H1 (cell line): Measurements from ENCODE around the gene GPR25. TPM values are rescaled to one million over a fixed set of nuclear protein-coding genes. Genes with fewer than 3 reads are reported as not detected.

ENCODE experiments used
- CTCF ChIA-PET: fragments of 300-600 bp; sonication (Branson Sonifier 250); formaldehyde crosslinking; loops from one replicate; lab custom pipeline; 2021; ENCODE audit not compliant: partially characterized antibody; lab: Charles Lee
- POLR2A ChIA-PET: fragments of 300-600 bp; sonication (Branson Sonifier 250); formaldehyde crosslinking; loops from one replicate; lab custom pipeline; 2021; ENCODE audit warnings: inconsistent platforms; ENCODE audit not compliant: partially characterized antibody; lab: Charles Lee
- DNase-seq, 2 experiments: peaks; one replicate each; pipeline versions ENCODE4 v3.0.0 to v3.0.0-alpha.2; 2010 to 2022; ENCODE audit warnings: low spot score in 2 of 2, low read depth in 1 of 2, mixed read lengths in 1 of 2
- FAIRE-seq: peaks from 2 replicates; lab custom pipeline; 2011; peaks lifted over from hg19 to GRCh38; lab: Jason Lieb, UNC
- H2AFZ ChIP-seq: 2 replicates; pipeline ENCODE4 v1.8.1; 2012; ENCODE audit warnings: low read length, inconsistent platforms
- H2AK5ac ChIP-seq: 2 replicates; pipeline ENCODE4 v1.6.1; 2013; ENCODE audit warnings: low read depth, low read length
- H2BK120ac ChIP-seq: replicated peaks from 2 replicates; pipeline ENCODE3; 2013; ENCODE audit warnings: low read depth, low read length, inconsistent platforms
- H2BK12ac ChIP-seq: 2 replicates; pipeline ENCODE4 v1.6.1; 2013; ENCODE audit warnings: low read depth, low read length
- H2BK15ac ChIP-seq: 2 replicates; pipeline ENCODE4 v1.6.1; 2013; ENCODE audit warnings: low read length
- H2BK20ac ChIP-seq: 2 replicates; pipeline ENCODE4 v1.6.1; 2013; ENCODE audit warnings: low read length
- H2BK5ac ChIP-seq: 2 replicates; pipeline ENCODE4 v1.6.1; 2013; ENCODE audit warnings: low read depth, low read length
- H3K14ac ChIP-seq: 2 replicates; pipeline ENCODE4 v1.6.1; 2013; ENCODE audit warnings: inconsistent platforms; ENCODE audit not compliant: insufficient read length
- H3K18ac ChIP-seq: 2 replicates; pipeline ENCODE4 v1.6.1; 2013; ENCODE audit warnings: low read length; ENCODE audit errors: extremely low read depth
- H3K23ac ChIP-seq: 2 replicates; pipeline ENCODE4 v1.6.1; 2013; ENCODE audit warnings: inconsistent platforms; ENCODE audit not compliant: insufficient read length
- H3K23me2 ChIP-seq: 2 replicates; pipeline ENCODE4 v1.6.1; 2013; ENCODE audit warnings: low read depth, low read length
- H3K27ac ChIP-seq: 2 replicates; pipeline ENCODE4 v1.6.1; 2011; ENCODE audit warnings: low read depth, low read length, inconsistent platforms
- H3K27me3 ChIP-seq, 4 experiments: replicated peaks in 1 of 4; 1 replicate in 1 of 4; 2 replicates in 3 of 4; pipeline versions ENCODE4 v1.6.1 to v1.8.1; 2011 to 2013; ENCODE audit warnings: low read length in 3 of 4, mild to moderate bottlenecking in 3 of 4, inconsistent platforms in 2 of 4, mixed read lengths in 2 of 4, moderate library complexity in 1 of 4; ENCODE audit not compliant: control insufficient read depth in 3 of 4, insufficient read depth in 3 of 4; ENCODE audit errors: extremely low read depth in 1 of 4
- H3K36me3 ChIP-seq, 4 experiments: 2 replicates each; pipeline versions ENCODE4 v1.6.1 to v1.8.1; 2011 to 2013; ENCODE audit warnings: mild to moderate bottlenecking in 4 of 4, low read length in 3 of 4, moderate library complexity in 2 of 4, control low read depth in 1 of 4, inconsistent platforms in 1 of 4; ENCODE audit not compliant: insufficient read depth in 4 of 4, control insufficient read depth in 2 of 4
- H3K4ac ChIP-seq: replicated peaks from 2 replicates; pipeline ENCODE3; 2013; ENCODE audit warnings: low read length, low read depth, mixed read lengths, inconsistent platforms; ENCODE audit not compliant: insufficient read length
- H3K4me1 ChIP-seq, 4 experiments: replicated peaks in 1 of 4; 1 replicate in 1 of 4; 2 replicates in 3 of 4; pipeline versions ENCODE4 v1.6.1 to v1.8.1; 2011 to 2013; ENCODE audit warnings: low read length in 3 of 4, inconsistent platforms in 2 of 4, mixed read lengths in 1 of 4; ENCODE audit not compliant: insufficient read depth in 4 of 4, control insufficient read depth in 3 of 4
- H3K4me2 ChIP-seq, 2 experiments: 2 replicates each; pipeline versions ENCODE4 v1.6.1 to v1.8.1; 2011 to 2013; ENCODE audit warnings: low read depth in 2 of 2, low read length in 2 of 2, control low read depth in 1 of 2, inconsistent platforms in 1 of 2, mild to moderate bottlenecking in 1 of 2; ENCODE audit not compliant: insufficient read depth in 1 of 2
- H3K4me3 ChIP-seq, 4 experiments: fragments of 200-600, 300-600 bp in 1 of 4; sonication (generic), shearing (Covaris generic), sonication (Bioruptor Twin) in 1 of 4; 2 replicates each; pipeline versions ENCODE4 v1.5.1 to v1.8.1; 2011 to 2016; ENCODE audit warnings: low read length in 4 of 4, low read depth in 3 of 4, control low read depth in 2 of 4, inconsistent platforms in 2 of 4, mild to moderate bottlenecking in 2 of 4, mixed read lengths in 1 of 4, moderate library complexity in 1 of 4; ENCODE audit not compliant: insufficient read depth in 2 of 4; ENCODE audit errors: extremely low read depth in 1 of 4
- H3K56ac ChIP-seq: replicated peaks from 2 replicates; pipeline ENCODE3; 2013; ENCODE audit warnings: low read depth, mild to moderate bottlenecking, mixed read lengths, low read length, inconsistent platforms; ENCODE audit not compliant: insufficient read length
- H3K79me1 ChIP-seq: 2 replicates; pipeline ENCODE4 v1.6.1; 2013; ENCODE audit warnings: low read depth, low read length, control low read depth
- H3K79me2 ChIP-seq, 2 experiments: 2 replicates each; pipeline versions ENCODE4 v1.6.1 to v1.8.1; 2012 to 2013; ENCODE audit warnings: low read length in 2 of 2, mild to moderate bottlenecking in 2 of 2, inconsistent platforms in 1 of 2; ENCODE audit not compliant: insufficient read depth in 2 of 2, control insufficient read depth in 1 of 2
- H3K9ac ChIP-seq, 4 experiments: replicated peaks in 1 of 4; 1 replicate in 1 of 4; 2 replicates in 3 of 4; pipeline versions ENCODE4 v1.6.1 to v1.8.1; 2011 to 2013; ENCODE audit warnings: low read depth in 3 of 4, low read length in 3 of 4, control low read depth in 2 of 4, mild to moderate bottlenecking in 2 of 4, moderate library complexity in 2 of 4, inconsistent platforms in 1 of 4; ENCODE audit errors: extremely low read depth in 1 of 4
- H3K9me3 ChIP-seq, 2 experiments: 2 replicates each; pipeline versions ENCODE4 v1.6.1 to v1.8.1; 2012 to 2013; ENCODE audit warnings: mild to moderate bottlenecking in 2 of 2, moderate library complexity in 2 of 2, control low read depth in 1 of 2, inconsistent platforms in 1 of 2, low read depth in 1 of 2, low read length in 1 of 2, mixed read lengths in 1 of 2; ENCODE audit not compliant: insufficient read depth in 2 of 2
- H4K20me1 ChIP-seq, 2 experiments: replicated peaks in 1 of 2; 2 replicates each; pipeline versions ENCODE3 to v1.8.1; 2011 to 2013; ENCODE audit warnings: inconsistent platforms in 2 of 2, low read length in 2 of 2, mild to moderate bottlenecking in 1 of 2; ENCODE audit not compliant: insufficient read depth in 2 of 2, control insufficient read depth in 1 of 2
- H4K5ac ChIP-seq: 2 replicates; pipeline ENCODE4 v1.6.1; 2013; ENCODE audit warnings: low read length, low read depth, mixed read lengths, inconsistent platforms; ENCODE audit not compliant: insufficient read length
- H4K8ac ChIP-seq: 2 replicates; pipeline ENCODE4 v1.8.0; 2013; ENCODE audit warnings: mild to moderate bottlenecking, moderate library complexity, low read length, inconsistent platforms; ENCODE audit not compliant: insufficient read depth; ENCODE audit errors: extremely low read depth
- H4K91ac ChIP-seq: replicated peaks from 2 replicates; pipeline ENCODE3; 2013; ENCODE audit warnings: low read length, mixed read lengths, inconsistent platforms; ENCODE audit not compliant: insufficient read length
- BCL11A ChIP-seq, 2 experiments: IDR thresholded peaks; one replicate each; pipeline ENCODE4 v1.6.1; 2011; ENCODE audit warnings: low read depth in 2 of 2, low read length in 2 of 2, mild to moderate bottlenecking in 2 of 2
- CTBP2 ChIP-seq: IDR thresholded peaks from 2 replicates; pipeline ENCODE4 v1.7.0; 2011; ENCODE audit warnings: borderline replicate concordance, mild to moderate bottlenecking, moderate library complexity, mixed read lengths, low read length; ENCODE audit not compliant: insufficient read depth, insufficient read length
- JUN ChIP-seq: IDR thresholded peaks from 2 replicates; pipeline ENCODE4 v1.6.1; 2011; ENCODE audit warnings: low read depth, mild to moderate bottlenecking, improper control_type of control experiment, low read length
- KDM4A ChIP-seq: IDR thresholded peaks from one replicate; pipeline ENCODE4 v1.7.1; 2012; ENCODE audit warnings: low read depth, mild to moderate bottlenecking, moderate library complexity, low read length, inconsistent platforms; ENCODE audit not compliant: severe bottlenecking
- MAX ChIP-seq: IDR thresholded peaks from 2 replicates; pipeline ENCODE4 v1.6.1; 2012; ENCODE audit warnings: inconsistent platforms
- RAD21 ChIP-seq, 2 experiments: IDR thresholded peaks in 1 of 2; conservative IDR thresholded peaks in 1 of 2; 2 replicates each; pipeline ENCODE4 v1.6.1; 2011; ENCODE audit warnings: low read depth in 2 of 2, low read length in 2 of 2, improper control_type of control experiment in 1 of 2, inconsistent platforms in 1 of 2, mild to moderate bottlenecking in 1 of 2, moderate library complexity in 1 of 2
- TCF12 ChIP-seq: IDR thresholded peaks from 2 replicates; pipeline ENCODE4 v1.6.1; 2011; ENCODE audit warnings: low read depth, mild to moderate bottlenecking, low read length
- WGBS, 2 experiments: shearing (Covaris generic) in 1 of 2; methylation state at CpG; one replicate each; pipeline versions ENCODE4 v1.1.6 to v1.1.7; 2013 to 2015; ENCODE audit warnings: low lambda C conversion rate in 2 of 2, mixed read lengths in 2 of 2, inconsistent platforms in 1 of 2, low coverage in 1 of 2, missing lambda C conversion rate in 1 of 2; ENCODE audit not compliant: insufficient replicate concordance in 2 of 2, insufficient coverage in 1 of 2, insufficient read length in 1 of 2; ENCODE audit errors: extremely low coverage in 1 of 2, missing lambda C conversion rate in 1 of 2; 5-methylcytosine and 5-hydroxymethylcytosine counted together
- polyA plus RNA-seq, 7 experiments: library from polyadenylated mRNA; depleted of rRNA in 3 of 7; stranded (reverse) in 5 of 7; unstranded in 2 of 7; fragments of >200 nt in 5 of 7; fragments of 200-250 nt in 2 of 7; gene quantifications; 1 replicate in 5 of 7; 2 replicates in 1 of 7; 4 replicates in 1 of 7; pipeline versions ENCODE4 v1.2.1 to v1.2.3, GENCODE V29; 2011 to 2013; ENCODE audit warnings: missing spikeins in 2 of 7, mixed read lengths in 2 of 7
- total RNA-seq: library from RNA; stranded (reverse); fragmentation: NEBNext Ultra II Directional; extraction: Animal tissue kit (Norgen Biotek cat#: 25700); gene quantifications from 2 replicates; pipeline ENCODE4 v1.2.1, GENCODE V29; 2021

GPR25 gene
- total and polyA plus RNA-seq, 2 of the 8 experiments (the other 6 are each of a cell fraction or from before 2014, with no cell fraction given) = not detected

- H3K4me3 ChIP-seq = no peak overlapping the region
- CTCF ChIA-PET = interaction anchor here (0.9 to 1.9 kb wide), 2 partner anchors 18 to 62 kb away, joined by 3 to 9 read pairs; no protein-coding TSS in a partner anchor
- H2AFZ ChIP-seq = 0 out of 2 replicates have a peak overlapping the region, but pooled peaks have one; percentile 2
- no peak for TF ChIP-seq RAD21 (IDR thresholded peaks at IDR 0.05 in 1 of 2, conservative IDR thresholded peaks at IDR 0.05 in 1 of 2; ENCODE audit: low read depth in 2 of 2, low read length in 2 of 2)
- no peak for TF ChIP-seq BCL11A (IDR thresholded peaks at IDR 0.05; ENCODE audit: low read depth in 2 of 2, low read length in 2 of 2)
- TF ChIP-seq JUN = no peak
- TF ChIP-seq MAX = no peak
- no peak for TF ChIP-seq TCF12
- TF ChIP-seq KDM4A = no peak
- TF ChIP-seq CTBP2 = no peak
Measured at GRCh38 chr1:200873116-200873670, 412 bp downstream of the GPR25 start.

More at GRCh38 chr1:200873116-200873670, 412 bp downstream of the GPR25 start:
- POLR2A ChIA-PET = interaction anchor here (0.7 to 3.1 kb wide), 5 partner anchors 8 to 27 kb away, joined by 3 to 31 read pairs (median 3); partner anchors contain the start of gene INAVA
- Histone ChIP-seq H2AK5ac (no peak overlapping the region), H3K56ac (no peak overlapping the region), H3K14ac (no peak overlapping the region), H4K8ac (peak overlapping the region; percentile 70), H3K4me2 (no peak overlapping the region), H3K4ac (no peak overlapping the region), H3K9ac (no peak overlapping the region), H3K27ac (no peak overlapping the region), H3K23ac (no peak overlapping the region), H4K5ac (no peak overlapping the region), H3K79me1 (no peaks in the 10 kb centered on the region), H3K23me2 (no peaks in the 10 kb centered on the region), H2BK20ac (no peak overlapping the region), H2BK5ac (no peak overlapping the region), H3K18ac (no peak overlapping the region), H2BK12ac (no peak overlapping the region), H3K79me2 (no peaks in the 10 kb centered on the region), H3K36me3 (no peaks in the 10 kb centered on the region), H4K91ac (no peak overlapping the region), H3K27me3 (no peaks in the 10 kb centered on the region), H3K4me1 (peaks cover 0 to 8% (median 4%) of the 10 kb centered on the region in 4 experiments; a peak in 4 of 7 replicates), H4K20me1 (no peaks in the 10 kb centered on the region), H2BK120ac (no peak overlapping the region), H3K9me3 (no peaks in the 10 kb centered on the region), H2BK15ac (no peak overlapping the region)
- FAIRE-seq = no peak
- peak in 1 of 2 experiments; percentile 49 for DNase-seq
- 94% methylated on average over 47 of the region's 61 CpGs; no CpG with 5 or more reads in 1 of the 2 experiments for WGBS, 2 experiments
